ENCODE measurements around the gene BICRA.

DNA sequence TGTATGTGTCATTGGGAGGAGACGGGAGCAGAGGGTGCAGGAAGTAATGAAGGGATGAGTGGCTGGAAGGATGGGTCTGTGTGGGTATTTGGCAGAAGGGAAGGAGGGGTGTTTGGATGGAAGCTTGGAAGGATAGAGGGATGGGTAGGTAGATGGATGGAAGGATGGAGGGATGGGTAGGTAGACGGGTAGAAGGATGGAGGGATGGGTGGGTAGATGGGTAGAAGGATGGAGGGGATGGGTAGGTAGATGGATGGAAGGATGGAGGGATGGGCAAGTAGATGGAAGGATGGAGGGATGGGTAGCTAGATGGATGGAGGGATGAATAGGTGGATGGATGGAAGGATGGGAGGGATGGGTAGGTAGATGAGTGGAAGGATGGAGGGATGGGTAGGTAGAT, 62.6 kb downstream of the BICRA start:
- TF ChIP-seq, protein P1, sequence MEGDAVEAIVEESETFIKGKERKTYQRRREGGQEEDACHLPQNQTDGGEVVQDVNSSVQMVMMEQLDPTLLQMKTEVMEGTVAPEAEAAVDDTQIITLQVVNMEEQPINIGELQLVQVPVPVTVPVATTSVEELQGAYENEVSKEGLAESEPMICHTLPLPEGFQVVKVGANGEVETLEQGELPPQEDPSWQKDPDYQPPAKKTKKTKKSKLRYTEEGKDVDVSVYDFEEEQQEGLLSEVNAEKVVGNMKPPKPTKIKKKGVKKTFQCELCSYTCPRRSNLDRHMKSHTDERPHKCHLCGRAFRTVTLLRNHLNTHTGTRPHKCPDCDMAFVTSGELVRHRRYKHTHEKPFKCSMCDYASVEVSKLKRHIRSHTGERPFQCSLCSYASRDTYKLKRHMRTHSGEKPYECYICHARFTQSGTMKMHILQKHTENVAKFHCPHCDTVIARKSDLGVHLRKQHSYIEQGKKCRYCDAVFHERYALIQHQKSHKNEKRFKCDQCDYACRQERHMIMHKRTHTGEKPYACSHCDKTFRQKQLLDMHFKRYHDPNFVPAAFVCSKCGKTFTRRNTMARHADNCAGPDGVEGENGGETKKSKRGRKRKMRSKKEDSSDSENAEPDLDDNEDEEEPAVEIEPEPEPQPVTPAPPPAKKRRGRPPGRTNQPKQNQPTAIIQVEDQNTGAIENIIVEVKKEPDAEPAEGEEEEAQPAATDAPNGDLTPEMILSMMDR (IDR thresholded peaks at IDR 0.05) = no peak
- TF ChIP-seq POLR2AphosphoS5 (IDR thresholded peaks at IDR 0.05) = no peak
- no peak for TF ChIP-seq POLR2A (IDR thresholded peaks at IDR 0.05)
